Inferior parietal cortex (tissue), 1 donor: ENCODE results near the gene LTC4S.
"Not testable (repeated sequence)": the region's sequence is repeated elsewhere in the genome, so short reads cannot be mapped to it uniquely, and the experiment has no call there.

ENCODE experiments used
- DNase-seq: peaks from one replicate; pipeline ENCODE4 v3.0.0-alpha.2; 2016; ENCODE audit errors: extremely low spot score

Gene LTC4S

GRCh38 chr5:179793468-179794139 is at the start of gene LTC4S:
TSS of gene LTC4S (plus strand) at chr5:179793986. CDS start at chr5:179794081, 95 bp downstream.
- DNase-seq, result no peak

- not testable (repeated sequence) for DNase-seq
Measured at GRCh38 chr5:179744106-179744505, 49.7 kb upstream of the LTC4S start.

- no peak for DNase-seq
Measured at GRCh38 chr5:179746872-179747271, 46.9 kb upstream of the LTC4S start.

GRCh38 chr5:179747811-179748210 is 46.0 kb upstream of the LTC4S start:
- DNase-seq, result no peak

GRCh38 chr5:179749857-179750508 is 43.8 kb upstream of the LTC4S start:
- DNase-seq, result no peak

GRCh38 chr5:179753971-179754370 is 39.8 kb upstream of the LTC4S start:
- no peak for DNase-seq

GRCh38 chr5:179755022-179755421 is 38.8 kb upstream of the LTC4S start:
- no peak for DNase-seq

- DNase-seq, result no peak
Measured at GRCh38 chr5:179758955-179759354, 34.8 kb upstream of the LTC4S start.

- DNase-seq, result no peak
Measured at GRCh38 chr5:179759581-179760551, 33.9 kb upstream of the LTC4S start.

GRCh38 chr5:179762079-179762780 is 31.6 kb upstream of the LTC4S start:
- DNase-seq, result no peak

- no peak for DNase-seq
Measured at GRCh38 chr5:179762781-179763176, 31.0 kb upstream of the LTC4S start.

- peak; percentile 83 for DNase-seq
Measured at GRCh38 chr5:179763215-179763945, 30.4 kb upstream of the LTC4S start.

GRCh38 chr5:179764056-179764455 is 29.7 kb upstream of the LTC4S start:
- no peak for DNase-seq

GRCh38 chr5:179765400-179765799 is 28.4 kb upstream of the LTC4S start:
- no peak for DNase-seq

GRCh38 chr5:179766021-179766725 is 27.6 kb upstream of the LTC4S start:
- DNase-seq, result no peak

GRCh38 chr5:179766726-179767455 is 26.9 kb upstream of the LTC4S start:
- DNase-seq, result no peak

GRCh38 chr5:179767496-179768100 is 26.2 kb upstream of the LTC4S start:
- DNase-seq, result no peak

GRCh38 chr5:179768326-179769085 is 25.3 kb upstream of the LTC4S start:
- no peak for DNase-seq
